ENCODE measurements around the gene UNC80.

UNC80 gene

DNA sequence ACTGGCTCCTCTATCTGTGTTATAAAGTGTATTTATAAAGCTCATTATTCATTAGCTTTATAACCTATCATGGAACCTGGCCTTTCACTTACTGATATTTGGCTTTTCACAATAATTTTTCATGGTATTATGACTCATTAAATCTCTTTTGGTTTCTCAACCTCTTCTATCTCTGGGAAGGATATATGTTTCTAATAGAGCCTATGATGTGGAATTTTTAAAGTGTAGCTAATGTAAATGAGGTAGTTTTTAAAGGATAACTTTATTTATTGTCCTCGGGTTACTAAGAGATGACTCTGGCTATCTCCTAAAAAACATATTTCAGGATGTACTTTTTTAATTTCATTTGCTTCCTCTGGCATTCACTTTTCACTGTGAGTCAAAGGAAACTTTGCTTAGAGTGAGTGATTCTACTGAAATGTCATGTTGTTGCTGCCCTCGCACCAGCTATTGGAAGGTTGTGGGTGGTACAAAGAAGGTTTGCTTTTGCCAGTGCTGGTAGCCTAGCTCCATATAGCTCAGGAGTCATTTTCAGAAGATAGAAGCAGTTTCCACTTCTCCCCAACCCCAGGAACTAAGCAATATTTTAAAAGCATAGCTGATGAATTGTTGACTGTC, 145.6 kb downstream of the UNC80 start:
- DNase-seq: no peak

DNA sequence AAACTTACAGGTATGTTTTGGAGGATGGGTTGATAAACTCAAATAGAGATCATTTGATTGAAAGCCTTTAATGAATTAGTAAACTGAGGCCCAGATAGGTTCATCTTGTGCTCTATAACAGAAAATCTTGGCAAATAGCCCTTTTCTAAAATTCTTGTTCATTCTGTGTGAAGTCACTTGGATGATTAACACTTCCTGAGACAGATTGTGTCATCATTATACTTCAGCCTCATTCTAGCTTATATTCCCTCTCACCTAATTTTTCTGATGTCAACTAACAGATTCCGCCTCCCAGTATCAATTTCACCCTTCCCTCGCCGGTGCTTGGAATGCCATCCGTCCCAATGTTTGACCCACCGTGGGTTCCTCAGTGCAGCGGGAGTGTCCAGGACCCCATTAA, 146.6 kb downstream of the UNC80 start:
- no peak for DNase-seq

DNA sequence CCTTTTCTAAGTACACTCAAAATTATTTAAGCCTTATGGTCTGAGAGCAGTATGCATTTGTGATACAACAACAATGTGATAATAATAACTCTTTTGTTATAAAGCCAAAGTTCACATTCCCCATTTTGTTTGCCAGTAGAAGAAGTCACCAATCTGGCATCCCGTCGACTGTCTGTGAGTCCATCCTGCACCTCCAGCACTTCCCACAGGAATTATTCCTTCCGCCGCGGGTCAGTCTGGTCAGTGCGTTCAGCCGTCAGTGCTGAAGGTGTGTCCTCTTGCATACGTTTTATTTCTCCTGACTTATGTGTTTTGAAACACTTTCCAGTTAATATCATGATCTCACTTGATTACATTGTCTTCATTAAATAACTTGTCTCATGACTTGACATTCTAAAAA, 150.5 kb downstream of the UNC80 start:
- DNase-seq: no peak

DNA sequence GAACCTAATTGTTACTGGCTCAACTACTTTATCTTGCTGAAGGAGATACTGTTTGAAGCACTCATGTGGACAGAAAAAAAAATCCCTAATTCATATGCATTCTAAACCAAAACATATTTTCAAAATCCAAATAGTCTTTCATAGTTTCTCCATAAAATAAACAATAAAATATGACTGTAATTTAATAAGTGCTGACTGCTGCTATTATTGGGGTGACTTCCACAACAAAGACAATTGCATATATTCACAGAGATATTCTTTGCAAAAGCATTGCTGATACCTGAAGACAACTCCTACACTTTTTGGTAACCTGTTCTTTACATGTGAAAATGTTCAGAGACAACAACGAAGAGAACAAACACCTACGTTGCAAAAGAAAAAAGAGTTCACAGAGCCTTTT, 157.7 kb downstream of the UNC80 start:
- no peak for DNase-seq

DNA sequence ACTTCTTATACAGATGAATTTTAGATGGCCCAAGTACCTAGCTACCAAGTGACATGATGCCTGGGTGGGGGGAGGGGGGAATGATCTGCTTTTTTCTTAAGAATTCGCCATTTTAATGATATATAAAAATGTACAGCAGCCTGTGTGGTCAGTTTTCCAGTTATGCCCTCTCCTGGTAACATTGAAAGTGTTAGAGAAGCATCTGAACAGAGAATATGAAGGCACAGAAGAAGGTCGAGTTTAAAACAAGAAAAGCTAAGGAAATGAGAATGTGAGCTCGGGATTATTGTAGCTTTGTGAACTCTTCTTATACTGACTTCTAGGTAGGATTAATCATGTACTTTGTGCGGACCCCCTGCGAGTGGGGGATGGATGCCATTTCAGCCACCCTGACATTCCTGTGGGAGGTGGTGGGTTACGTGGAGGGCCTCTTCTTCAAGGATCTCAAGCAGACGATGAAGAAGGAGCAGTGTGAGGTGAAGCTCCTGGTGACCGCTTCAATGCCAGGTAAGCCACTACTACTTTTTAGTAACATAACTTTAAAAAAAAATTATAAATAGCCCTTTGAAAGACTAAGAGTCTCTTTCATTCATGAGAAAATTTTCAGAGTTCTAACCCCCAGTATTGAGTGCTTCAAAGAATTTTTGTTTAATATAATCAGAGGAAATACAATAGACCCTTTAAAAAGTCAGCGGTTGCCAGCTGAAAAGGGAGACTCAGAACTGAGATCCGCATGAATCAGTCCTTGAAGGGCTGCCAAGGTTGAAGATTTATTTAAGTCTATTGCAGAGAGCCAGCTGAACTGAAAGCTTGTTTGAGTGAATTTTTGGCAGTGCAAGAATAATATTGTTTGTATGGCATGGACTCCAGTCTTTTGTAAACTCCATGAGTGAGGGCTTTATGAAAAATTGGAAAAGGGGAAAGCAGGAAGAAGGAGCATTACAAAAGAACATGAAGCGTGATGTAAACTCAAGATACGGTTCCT, 162.2 kb downstream of the UNC80 start:
- DNase-seq: no peak

DNA sequence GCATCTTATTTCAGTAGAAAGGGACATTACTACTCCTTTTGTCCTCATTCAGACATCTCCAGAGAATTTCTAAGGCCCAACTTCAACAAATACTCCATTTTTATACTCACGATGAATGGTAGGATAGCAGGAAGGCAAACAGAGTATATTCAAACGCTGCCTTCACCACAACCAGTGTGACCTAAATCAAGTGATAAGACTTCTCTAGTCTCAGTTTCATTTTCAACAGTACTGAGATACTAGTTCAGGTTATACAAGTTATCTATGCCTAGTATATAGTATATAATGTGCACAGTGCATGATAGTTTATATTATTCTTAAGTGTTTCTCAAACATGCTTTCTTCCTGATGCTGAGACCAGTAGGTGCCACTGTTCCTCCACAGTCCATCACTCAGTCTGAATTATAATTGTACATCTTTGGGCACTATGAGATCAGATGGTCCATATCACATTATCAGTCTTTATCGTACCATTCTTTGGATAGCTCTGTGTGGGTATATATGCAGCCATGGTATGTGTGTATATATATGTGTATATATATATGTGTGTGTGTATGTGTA, 164.6 kb downstream of the UNC80 start:
- DNase-seq: no peak

DNA sequence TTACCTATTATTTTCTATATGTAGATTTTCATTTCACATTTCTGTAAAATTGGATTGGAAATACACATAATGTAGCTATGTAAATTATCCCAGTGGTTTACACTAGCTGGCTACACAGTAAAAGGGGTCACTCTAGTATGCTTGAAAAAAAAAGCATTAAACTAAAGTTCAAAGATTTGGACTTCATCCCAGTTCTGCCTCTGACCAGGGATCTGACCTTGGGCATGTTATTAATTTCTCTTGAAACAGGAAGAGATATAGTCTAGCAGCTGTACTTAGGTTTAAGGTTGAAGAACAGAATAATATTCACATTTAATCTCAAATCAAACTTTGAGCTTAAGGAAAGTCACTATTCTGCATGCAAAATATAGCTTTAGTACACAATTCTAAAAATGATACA, 166.3 kb downstream of the UNC80 start:
- DNase-seq: no peak

DNA sequence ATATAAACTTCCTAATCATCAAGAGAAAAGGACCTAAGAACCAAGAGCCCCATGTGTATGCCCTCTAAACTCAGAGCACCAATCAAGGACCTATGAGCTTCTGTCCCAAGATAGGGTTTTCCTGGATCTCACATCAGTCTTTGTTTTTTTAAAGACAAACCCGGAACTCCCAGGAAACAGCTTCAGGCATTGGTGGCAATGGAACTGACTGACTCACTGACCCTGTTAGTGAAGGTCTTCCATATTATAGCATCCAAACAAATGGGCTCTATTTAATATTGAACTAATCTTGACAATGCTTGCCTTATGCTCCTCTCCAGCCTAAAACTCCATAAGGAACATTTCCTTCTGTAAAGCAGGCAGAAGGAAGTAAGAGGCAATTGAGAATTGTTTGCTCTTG, 167.3 kb downstream of the UNC80 start:
- no peak for DNase-seq

DNA sequence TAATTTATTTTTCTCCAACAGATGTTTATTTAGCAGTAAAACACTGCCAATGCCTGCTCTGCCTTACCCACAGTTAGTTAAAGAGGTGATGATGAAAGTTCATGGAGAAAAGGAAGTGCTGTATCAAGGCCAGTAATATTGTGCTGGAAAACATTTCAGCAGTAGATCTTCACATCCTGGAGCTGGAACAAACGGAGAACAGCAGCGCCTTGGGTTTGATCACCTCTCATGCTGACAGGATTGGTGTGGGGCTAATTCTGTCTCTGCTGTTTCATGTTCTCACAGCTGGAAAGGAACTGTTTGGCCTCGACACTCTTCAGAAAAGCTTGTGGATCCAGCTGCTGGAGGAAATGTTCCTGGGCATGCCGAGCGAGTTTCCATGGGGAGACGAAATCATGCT, 169.3 kb downstream of the UNC80 start:
- no peak for DNase-seq

DNA sequence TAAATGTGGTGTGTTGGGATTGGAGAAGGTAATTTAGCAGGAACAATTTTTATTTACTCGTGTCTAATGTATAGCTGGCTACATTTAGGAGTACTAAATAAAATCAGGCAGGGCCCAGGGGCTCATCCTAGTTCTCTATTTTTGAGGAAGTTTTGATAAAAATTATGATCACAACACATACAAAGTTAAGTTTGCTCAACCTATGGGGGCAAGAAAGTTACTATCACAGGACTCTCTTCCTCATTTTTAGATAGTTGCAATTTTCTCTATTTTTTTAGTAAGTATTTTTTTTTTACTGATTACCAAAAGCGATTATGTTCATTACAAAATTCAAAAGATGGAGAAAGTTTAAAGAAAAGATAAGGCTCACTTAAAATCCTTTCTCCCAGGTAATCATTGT, 170.8 kb downstream of the UNC80 start:
- DNase-seq: no peak

DNA sequence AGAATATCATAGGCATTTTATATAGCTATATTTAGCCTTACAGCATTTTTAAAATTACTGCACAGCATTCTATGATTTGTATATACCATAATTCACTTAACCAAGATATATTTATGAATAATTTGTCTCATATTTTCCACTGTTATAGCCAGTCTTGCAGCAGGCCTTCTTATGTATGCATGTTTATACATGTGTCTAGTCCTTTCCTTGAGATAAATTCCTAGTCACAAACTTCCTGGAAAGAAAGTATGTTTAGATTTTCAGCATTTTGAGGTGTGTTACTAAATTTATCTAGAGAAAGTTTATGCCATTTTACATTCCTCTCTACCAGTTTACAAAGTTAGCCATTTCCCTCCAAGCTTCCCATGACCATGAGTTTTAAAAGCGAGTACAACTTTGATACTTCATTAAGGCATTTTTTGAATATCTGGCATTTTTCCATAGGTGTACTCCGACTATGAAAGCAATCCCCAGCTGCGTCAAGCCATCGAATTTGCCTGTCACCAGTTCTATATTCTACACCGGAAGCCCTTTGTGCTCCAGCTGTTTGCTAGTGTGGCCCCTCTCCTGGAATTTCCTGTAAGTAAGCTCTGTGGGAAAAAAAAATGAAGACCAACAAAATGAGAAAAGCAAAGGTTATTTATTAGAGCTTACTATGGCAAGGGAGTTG, 171.4 kb downstream of the UNC80 start:
- DNase-seq: no peak

DNA sequence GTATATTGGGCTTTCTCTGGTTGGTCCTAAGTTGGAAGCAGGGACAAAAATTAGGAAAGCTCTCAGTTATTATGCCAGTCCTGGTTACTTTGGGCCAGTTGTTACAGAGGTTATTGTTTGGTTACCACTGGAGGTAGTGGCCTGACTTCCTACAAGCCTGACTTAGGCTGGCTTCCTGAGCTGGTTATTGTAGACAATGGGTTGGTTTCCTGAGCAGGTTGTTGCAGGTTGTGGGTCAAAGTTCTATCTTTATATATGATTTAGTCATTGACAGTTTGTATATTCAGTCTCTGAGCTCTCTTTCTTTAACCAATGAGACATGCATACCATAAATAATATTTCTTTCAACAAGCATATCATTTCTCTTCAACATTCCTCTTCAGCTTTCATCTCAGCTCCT, 172.1 kb downstream of the UNC80 start:
- DNase-seq: no peak

DNA sequence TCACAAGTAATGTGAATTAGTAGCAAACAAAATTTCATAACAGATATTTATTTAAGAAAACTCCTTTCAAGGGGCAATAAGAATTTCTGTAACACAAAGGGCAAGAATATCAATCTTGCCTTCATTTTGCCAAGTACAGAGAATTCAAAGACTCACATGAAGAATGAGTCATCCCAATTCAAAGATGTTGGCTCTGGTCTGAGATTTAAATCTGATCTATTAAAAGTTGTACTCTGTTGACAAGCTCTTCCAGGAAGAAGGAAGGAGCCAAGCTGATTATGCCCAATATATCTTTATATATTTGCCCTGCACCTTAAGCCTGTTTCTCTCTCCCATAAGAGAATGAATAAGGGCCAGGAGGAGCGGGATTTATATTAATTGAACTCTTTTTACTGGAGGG, 174.9 kb downstream of the UNC80 start:
- DNase-seq: no peak

DNA sequence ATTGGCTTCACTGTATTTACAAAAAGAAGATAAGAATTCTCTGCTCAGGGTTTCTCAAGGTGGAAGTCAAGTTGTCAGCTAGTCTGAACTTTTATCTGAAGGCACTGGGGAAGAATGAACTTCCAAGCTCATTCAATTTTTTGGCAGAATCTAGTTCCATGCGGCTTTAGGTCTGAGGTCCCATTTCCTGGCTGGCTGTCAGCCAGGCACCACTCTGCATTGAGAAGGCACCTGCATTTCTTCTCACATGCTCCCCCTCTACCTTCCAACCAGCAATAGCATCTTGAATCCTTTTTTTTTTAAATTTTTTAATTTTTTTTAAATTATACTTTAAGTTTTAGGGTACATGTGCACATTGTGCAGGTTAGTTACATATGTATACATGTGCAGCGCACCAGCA, 184.6 kb downstream of the UNC80 start:
- no peak for DNase-seq

DNA sequence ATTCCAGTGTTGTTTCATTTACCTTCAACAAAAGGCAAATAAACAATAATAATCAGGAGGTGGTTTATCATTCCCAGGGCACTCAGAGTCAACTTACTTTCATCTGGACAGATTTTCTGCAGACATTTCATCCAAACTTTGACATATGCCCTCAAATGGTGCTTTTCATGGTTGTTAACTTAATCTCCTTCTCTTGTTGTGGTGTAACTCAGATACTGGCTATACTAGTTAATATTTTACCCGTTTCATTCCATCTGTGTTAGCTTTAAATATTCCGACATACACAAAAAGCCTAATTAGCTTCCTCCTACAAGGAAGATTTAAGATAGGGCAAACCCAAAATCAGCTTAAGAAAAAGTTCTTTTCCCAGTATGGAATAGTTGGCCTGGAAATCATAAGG, 186.4 kb downstream of the UNC80 start:
- no peak for DNase-seq

DNA sequence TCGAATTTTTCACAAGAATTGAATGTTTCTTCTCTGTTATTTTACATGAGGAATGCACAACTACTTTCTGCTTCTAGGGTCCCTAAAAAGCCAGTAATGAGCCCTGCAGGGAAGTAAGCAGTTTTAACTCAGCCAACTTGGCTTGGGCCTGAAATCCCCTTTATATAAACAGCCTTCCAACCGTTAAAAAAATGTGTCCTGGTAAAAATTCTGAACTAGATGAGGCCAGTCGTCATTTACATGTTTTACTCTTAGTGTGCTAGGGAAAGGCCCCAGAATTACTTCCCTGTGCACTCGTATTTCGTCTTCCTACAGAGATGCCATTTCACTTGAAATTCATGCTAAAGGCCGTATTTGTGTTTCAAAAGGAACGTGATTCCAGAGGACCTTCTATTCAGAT, 188.4 kb downstream of the UNC80 start:
- DNase-seq: no peak

DNA sequence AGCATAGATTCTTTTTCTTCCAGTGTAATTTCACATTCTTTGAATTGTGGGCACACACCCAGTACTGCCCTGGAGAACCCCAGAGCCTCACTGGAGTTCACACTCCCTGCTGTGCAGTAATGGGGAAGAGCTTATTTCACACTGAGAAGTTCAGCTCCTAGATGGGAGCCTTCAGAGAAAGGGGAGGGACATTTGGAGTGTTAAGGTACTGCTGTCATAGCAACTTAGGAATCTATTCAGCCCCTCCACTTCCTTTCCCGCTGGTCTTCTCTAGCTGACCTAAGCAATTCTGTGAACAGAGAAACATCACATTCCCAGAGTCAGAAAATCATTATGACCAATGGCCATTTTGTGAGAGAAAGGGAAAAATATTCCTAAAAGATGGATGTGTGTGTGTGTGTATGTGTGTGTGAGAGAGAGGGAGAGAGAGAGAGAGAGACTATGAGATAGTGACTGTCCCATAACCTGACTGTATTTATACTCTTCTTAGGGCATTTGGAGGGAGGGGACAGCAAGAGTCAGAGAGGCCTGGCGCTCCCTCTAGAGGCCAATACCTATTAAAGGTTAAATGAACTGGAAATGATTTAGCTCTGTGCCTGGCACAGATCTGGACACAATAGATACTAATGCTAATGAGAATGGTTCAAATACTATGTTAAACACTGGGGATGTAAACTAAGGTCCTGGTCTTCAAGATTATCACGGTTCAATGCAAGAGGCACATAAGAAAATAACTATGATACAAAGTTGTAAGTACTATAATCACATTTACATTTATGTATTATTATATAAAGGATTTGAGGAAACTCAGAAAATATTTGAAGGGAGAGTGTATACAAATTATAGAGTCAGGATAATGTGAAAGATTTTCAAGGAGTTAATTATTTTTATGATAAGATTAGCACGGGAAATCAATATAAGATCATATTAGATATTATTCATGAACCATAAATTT, 189.3 kb downstream of the UNC80 start:
- peak; percentile 55 for DNase-seq

DNA sequence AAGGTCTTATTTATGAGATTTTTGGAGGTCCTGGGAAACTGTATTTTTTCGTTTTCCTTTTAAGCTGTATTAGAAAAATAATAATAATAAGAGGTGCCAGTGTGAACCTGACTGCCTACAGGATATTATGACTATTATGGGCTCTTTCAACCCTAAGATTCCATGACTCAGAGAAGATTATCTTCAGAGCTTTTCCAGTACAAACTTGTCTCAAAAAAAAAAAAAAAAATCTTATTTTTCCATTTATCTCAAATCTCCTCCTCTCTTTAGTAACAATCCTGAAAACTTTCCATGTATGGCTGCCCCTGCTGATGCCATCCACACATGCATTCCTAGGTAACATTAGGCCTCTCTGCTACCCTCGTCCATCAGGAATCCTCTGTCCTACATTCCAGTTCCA, 194.1 kb downstream of the UNC80 start:
- no peak for DNase-seq

DNA sequence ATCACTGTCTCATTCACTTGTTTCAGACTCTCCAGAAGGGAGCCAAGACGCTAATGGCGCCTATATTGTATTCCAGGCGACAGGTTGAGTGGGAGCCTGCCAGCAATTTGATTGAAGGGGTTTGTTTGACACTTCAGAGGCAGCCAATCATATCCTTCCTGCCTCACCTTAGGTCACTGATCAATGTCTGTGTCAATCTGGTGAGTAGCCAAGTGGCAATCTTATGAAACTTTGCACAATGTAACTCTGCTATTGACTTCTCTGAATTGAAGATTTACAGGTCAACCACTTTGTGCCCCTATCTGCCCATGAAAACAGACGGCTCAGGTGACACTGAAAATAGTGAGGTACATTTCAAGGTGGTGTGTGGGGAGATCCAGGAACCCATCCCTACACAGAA, 198.1 kb downstream of the UNC80 start:
- DNase-seq: no peak

DNA sequence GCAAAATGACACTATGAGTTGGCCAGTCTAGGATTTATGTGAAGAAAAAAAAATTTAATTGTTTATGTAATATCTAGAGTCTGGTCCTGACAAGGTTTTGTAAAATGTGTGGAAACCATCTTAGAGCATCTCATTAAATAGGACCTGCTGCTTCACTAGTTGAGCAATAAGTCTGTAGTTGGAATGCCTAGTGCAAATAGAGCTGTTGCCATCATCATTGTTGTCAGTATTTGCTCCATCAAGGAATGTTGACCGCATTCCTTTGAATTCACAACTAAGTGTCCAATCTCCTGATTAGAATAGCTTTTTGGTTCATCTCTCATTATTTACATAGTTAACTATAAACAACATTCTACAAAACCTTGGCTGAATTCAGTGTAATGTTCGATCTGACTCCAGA, 198.6 kb downstream of the UNC80 start:
- DNase-seq: no peak

DNA sequence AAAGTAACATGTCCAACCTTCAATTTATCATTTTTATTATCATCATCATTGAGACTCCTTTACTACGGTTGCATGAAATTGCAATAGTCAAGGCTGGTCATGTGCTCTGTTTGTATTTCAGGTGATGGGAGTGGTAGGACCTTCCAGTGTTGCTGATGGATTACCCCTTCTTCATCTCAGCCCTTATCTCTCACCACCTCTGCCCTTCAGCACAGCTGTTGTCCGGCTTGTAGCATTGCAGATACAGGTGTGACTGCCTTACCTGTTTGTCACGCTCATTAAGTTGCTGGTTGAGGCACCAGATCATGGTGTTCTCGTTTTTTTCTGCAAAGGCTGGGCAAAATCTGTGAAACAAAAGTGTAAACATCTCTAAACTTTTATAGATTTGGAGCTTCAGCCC, 199.1 kb downstream of the UNC80 start:
- no peak for DNase-seq

DNA sequence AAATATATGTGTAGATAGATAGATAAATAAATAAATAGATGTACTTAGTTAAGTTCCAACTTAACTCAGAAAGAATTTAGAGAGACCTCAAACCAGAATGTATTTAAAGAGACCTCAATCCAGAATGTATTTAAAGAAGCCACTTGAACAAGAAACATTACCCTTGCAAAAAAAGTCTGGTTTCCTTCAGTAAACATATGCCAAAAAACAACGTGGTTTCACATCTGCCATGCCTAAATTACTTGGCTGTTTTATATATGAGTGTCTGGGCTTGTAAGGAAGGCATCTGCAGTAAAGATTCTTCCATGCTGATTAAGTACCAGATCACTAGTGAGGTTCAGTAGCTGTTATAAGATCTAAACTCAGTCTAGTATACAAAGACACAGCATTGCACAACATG, 201.7 kb downstream of the UNC80 start:
- DNase-seq: no peak

DNA sequence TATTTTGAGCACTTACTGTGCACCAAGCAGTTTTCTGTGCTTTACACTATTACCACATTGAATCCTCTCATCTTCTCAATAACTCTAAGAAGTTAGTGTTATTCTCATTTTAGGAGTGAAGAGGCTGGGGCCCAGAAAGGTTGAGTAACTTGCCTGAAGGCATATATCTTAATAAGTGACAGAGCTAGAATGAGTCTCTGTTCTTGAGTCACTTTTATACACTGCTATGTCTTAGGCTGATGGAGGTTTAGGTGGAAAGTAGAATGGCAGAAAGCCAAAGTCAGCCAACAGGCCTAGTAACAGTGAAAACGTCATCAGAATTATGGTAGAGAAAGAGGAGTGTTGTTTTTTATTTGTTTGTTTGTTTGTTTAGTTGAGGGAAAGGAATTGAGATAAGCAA, 202.9 kb downstream of the UNC80 start:
- no peak for DNase-seq

Measured in activated CD8-positive, alpha-beta memory T cell treated with anti-CD3 and anti-CD28 coated beads, Interleukin-2, amount 50 U/mL, for 48 hours (primary cell).